HepG2 (cell line): ENCODE data around the gene RHBDL1. TPM values are rescaled to one million over a fixed set of nuclear protein-coding genes. Genes with fewer than 3 reads are reported as not detected.
A peak's percentile ranks its signal among the peaks of the same experiment; 100 is the strongest.

Experiments
- AGO1 ChIP-seq: fragments of 200-400 bp; formaldehyde crosslinking; IDR thresholded peaks from 2 replicates; pipeline ENCODE4 v1.6.1; 2017; ENCODE audit warnings: mild to moderate bottlenecking, low read depth, low read length, moderate library complexity; ENCODE audit not compliant: poor library complexity, severe bottlenecking
- ETV6 ChIP-seq: sonication (generic); formaldehyde crosslinking; conservative IDR thresholded peaks from 2 replicates; pipeline ENCODE4 v1.4.0; 2020; ENCODE audit warnings: missing genetic modification reagents
- HIVEP1 ChIP-seq: sonication (generic); formaldehyde crosslinking; IDR thresholded peaks from 2 replicates; pipeline ENCODE4 v1.4.0; 2020; ENCODE audit warnings: mild to moderate bottlenecking, missing genetic modification reagents
- HNRNPL ChIP-seq: fragments of 200-400 bp; formaldehyde crosslinking; IDR thresholded peaks from 2 replicates; pipeline ENCODE4 v1.6.1; 2017; ENCODE audit warnings: mild to moderate bottlenecking, low read depth, low read length
- KDM2A ChIP-seq: sonication (generic); formaldehyde crosslinking; IDR thresholded peaks from 2 replicates; pipeline ENCODE4 v1.4.0; 2020; ENCODE audit warnings: low read depth, missing genetic modification reagents, borderline replicate concordance
- KLF16 ChIP-seq, 2 experiments: sonication (generic) in 1 of 2; formaldehyde crosslinking in 1 of 2; IDR thresholded peaks; 2 replicates each; pipeline versions ENCODE4 v1.6.1 to v1.8.0; 2016 to 2023; ENCODE audit warnings: missing genetic modification reagents in 2 of 2, missing compliant biosample characterization in 1 of 2
- MAZ ChIP-seq, 2 experiments: sonication (generic) in 1 of 2; formaldehyde crosslinking in 1 of 2; IDR thresholded peaks; 2 replicates each; pipeline versions ENCODE4 v1.5.0 to v1.6.1; 2012 to 2020; ENCODE audit warnings: low read depth in 2 of 2, mild to moderate bottlenecking in 2 of 2, borderline replicate concordance in 1 of 2, improper control_type of control experiment in 1 of 2, low read length in 1 of 2, missing genetic modification reagents in 1 of 2, moderate library complexity in 1 of 2
- MTA3 ChIP-seq: sonication (generic); formaldehyde crosslinking; IDR thresholded peaks from 2 replicates; pipeline ENCODE4 v1.4.0; 2020; ENCODE audit warnings: missing genetic modification reagents
- PATZ1 ChIP-seq: sonication (generic); formaldehyde crosslinking; IDR thresholded peaks from 2 replicates; pipeline ENCODE4 v1.4.0; 2020; ENCODE audit warnings: missing genetic modification reagents
- SAP130 ChIP-seq: IDR thresholded peaks from 2 replicates; pipeline ENCODE4 v1.6.1; 2016; ENCODE audit warnings: low read depth
- TOPORS ChIP-seq: sonication (generic); formaldehyde crosslinking; IDR thresholded peaks from 2 replicates; pipeline ENCODE4 v1.8.0; 2023; ENCODE audit warnings: mild to moderate bottlenecking, missing genetic modification reagents
- ZBTB34 ChIP-seq: sonication (generic); formaldehyde crosslinking; IDR thresholded peaks from 2 replicates; pipeline ENCODE4 v1.8.0; 2022; ENCODE audit warnings: mild to moderate bottlenecking, missing genetic modification reagents
- ZBTB38 ChIP-seq: sonication (generic); formaldehyde crosslinking; IDR thresholded peaks from 2 replicates; pipeline ENCODE4 v1.5.1; 2020; ENCODE audit warnings: mild to moderate bottlenecking, missing genetic modification reagents
- ZFX ChIP-seq: sonication (generic); formaldehyde crosslinking; IDR thresholded peaks from 2 replicates; pipeline ENCODE4 v1.4.0; 2020; ENCODE audit warnings: mild to moderate bottlenecking, low read depth, missing genetic modification reagents, moderate library complexity
- ZNF564 ChIP-seq: sonication (generic); formaldehyde crosslinking; IDR thresholded peaks from 2 replicates; pipeline ENCODE4 v1.8.1; 2023; ENCODE audit warnings: mild to moderate bottlenecking, missing genetic modification reagents
- polyA plus RNA-seq, 8 experiments: library from polyadenylated mRNA; depleted of rRNA in 3 of 8; stranded (reverse) in 7 of 8; unstranded in 1 of 8; fragments of >200 nt; fragmentation: Illumina TruSeq in 4 of 8; extraction: Trizol in 4 of 8; gene quantifications; 2 replicates each; pipeline versions ENCODE4 v1.2.1 to v1.2.3, GENCODE V29; 2011 to 2016; ENCODE audit warnings: low read depth in 4 of 8, missing spikeins in 1 of 8, mixed read lengths in 1 of 8; ENCODE audit not compliant: insufficient read depth in 1 of 8
- total RNA-seq, 5 experiments: library from RNA; depleted of rRNA; stranded (reverse); fragments of >200 nt; fragmentation: Illumina TruSeq; extraction: Trizol; gene quantifications; 2 replicates each; pipeline ENCODE4 v1.2.3, GENCODE V29; 2016; ENCODE audit warnings: low read depth in 1 of 5
- TF ChIP-seq, protein P1 (sequence below): sonication (generic); formaldehyde crosslinking; IDR thresholded peaks from 2 replicates; pipeline ENCODE4 v1.5.0; 2020; ENCODE audit warnings: mild to moderate bottlenecking, missing genetic modification reagents, moderate library complexity
- TF ChIP-seq, protein P2 (sequence below): sonication (generic); formaldehyde crosslinking; IDR thresholded peaks from 2 replicates; pipeline ENCODE4 v1.5.1; 2020; ENCODE audit warnings: missing genetic modification reagents, mild to moderate bottlenecking, borderline replicate concordance

The RHBDL1 gene
- total and polyA plus RNA-seq, 2 of the 13 experiments (the other 11 are each of a cell fraction or from before 2014, with no cell fraction given): 1.8 to 3.8 TPM

DNA sequence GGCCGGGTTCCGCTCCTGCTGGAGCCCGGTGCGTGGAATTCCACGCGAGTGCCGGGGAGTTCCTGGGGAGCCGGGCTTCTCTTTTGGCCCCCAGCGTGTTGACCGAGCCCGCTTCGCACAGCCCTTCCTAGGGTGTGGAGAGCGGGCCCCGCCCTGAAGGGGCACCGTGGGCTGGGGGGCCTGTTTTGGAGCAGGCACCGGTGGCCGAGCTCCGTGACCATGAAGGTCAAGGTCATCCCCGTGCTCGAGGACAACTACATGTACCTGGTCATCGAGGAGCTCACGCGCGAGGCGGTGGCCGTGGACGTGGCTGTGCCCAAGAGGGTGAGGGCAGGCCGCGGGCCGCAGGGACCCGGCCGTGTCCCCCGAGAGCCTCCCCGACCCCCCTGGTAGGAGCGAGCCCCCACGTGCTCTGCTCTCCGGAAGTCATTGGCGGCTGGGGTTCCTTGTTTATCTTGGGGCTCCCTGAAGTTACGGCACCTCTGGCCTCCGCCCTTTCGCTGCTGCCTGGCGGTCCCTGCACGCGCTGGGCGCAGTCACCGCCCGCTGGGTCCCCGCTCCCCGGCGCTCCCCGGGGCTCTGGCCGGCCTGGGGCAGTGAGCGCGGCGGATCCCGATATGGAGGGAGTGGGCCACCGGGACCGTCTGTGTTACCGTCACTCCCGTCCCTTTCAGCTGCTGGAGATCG is 52.0 kb downstream of the RHBDL1 start (continued):
- peak; percentile 70 for TF ChIP-seq PATZ1 (CRISPR knock-in tag)
- TF ChIP-seq MTA3 (CRISPR knock-in tag): no peak
- no peak for TF ChIP-seq KLF16 (CRISPR knock-in tag; IDR thresholded peaks at IDR 0.05)
- TF ChIP-seq ZNF564 (CRISPR knock-in tag): no peak
- TF ChIP-seq HNRNPL: 0 out of 2 replicates have a peak, but pooled peaks have one; percentile 16
- no peak for TF ChIP-seq HIVEP1 (CRISPR knock-in tag)
- no peak for TF ChIP-seq MAZ (IDR thresholded peaks at IDR 0.05; ENCODE audit: borderline replicate concordance, low read depth, low read length)
- TF ChIP-seq MAZ (CRISPR knock-in tag; IDR thresholded peaks at IDR 0.05; ENCODE audit: low read depth): peak; percentile 2; the same call in 1 of the 2 replicates
- peak; percentile 48; the same call in 1 of the 2 replicates for TF ChIP-seq ZFX (CRISPR knock-in tag)
- peak; percentile 34; the same call in 1 of the 2 replicates for TF ChIP-seq ZBTB38 (CRISPR knock-in tag)
- TF ChIP-seq, protein P1, sequence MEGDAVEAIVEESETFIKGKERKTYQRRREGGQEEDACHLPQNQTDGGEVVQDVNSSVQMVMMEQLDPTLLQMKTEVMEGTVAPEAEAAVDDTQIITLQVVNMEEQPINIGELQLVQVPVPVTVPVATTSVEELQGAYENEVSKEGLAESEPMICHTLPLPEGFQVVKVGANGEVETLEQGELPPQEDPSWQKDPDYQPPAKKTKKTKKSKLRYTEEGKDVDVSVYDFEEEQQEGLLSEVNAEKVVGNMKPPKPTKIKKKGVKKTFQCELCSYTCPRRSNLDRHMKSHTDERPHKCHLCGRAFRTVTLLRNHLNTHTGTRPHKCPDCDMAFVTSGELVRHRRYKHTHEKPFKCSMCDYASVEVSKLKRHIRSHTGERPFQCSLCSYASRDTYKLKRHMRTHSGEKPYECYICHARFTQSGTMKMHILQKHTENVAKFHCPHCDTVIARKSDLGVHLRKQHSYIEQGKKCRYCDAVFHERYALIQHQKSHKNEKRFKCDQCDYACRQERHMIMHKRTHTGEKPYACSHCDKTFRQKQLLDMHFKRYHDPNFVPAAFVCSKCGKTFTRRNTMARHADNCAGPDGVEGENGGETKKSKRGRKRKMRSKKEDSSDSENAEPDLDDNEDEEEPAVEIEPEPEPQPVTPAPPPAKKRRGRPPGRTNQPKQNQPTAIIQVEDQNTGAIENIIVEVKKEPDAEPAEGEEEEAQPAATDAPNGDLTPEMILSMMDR (CRISPR knock-in tag): no peak
- TF ChIP-seq ZBTB34: no peak
- TF ChIP-seq AGO1: peak; percentile 75
- TF ChIP-seq, protein P2, sequence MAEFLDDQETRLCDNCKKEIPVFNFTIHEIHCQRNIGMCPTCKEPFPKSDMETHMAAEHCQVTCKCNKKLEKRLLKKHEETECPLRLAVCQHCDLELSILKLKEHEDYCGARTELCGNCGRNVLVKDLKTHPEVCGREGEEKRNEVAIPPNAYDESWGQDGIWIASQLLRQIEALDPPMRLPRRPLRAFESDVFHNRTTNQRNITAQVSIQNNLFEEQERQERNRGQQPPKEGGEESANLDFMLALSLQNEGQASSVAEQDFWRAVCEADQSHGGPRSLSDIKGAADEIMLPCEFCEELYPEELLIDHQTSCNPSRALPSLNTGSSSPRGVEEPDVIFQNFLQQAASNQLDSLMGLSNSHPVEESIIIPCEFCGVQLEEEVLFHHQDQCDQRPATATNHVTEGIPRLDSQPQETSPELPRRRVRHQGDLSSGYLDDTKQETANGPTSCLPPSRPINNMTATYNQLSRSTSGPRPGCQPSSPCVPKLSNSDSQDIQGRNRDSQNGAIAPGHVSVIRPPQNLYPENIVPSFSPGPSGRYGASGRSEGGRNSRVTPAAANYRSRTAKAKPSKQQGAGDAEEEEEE (CRISPR knock-in tag): no peak
- peak; percentile 63; the same call in 1 of the 2 replicates for TF ChIP-seq TOPORS (CRISPR knock-in tag)
- peak; percentile 2 for TF ChIP-seq SAP130 (CRISPR knock-in tag)
- TF ChIP-seq ETV6 (CRISPR knock-in tag): 0 out of 2 replicates have a peak, but pooled peaks have one; percentile 24
- TF ChIP-seq KDM2A (CRISPR knock-in tag): peak; percentile 81; the same call in 1 of the 2 replicates
